ENCODE results near the gene AXIN2.

DNA sequence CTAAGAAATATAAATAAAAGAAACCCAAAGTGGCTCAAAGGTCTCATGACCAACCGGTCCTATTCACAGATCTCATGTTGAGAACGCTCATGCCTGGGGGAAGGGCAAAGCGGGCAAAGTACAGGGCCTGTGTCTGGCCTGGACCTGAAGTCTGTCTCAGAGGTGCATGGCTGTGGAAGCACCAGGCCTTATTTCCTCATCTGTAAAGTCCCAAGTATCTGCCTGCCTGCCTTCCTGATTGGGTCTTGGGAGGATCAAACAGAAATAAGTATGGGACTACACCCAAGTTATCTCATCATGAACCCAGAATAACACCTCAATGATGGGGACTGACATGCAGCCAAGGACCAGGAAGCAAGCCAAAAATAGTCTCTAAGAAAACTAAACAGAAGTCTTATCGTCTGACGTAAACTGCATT, 14.2 kb downstream of the AXIN2 start:
- TF ChIP-seq EZH2 (IDR thresholded peaks at IDR 0.05; ENCODE audit: insufficient read depth, poor library complexity, severe bottlenecking) (no peak), EZH2phosphoT487 (IDR thresholded peaks at IDR 0.05; ENCODE audit: insufficient read depth, low read depth) (no peak)
